Measurements from ENCODE around the gene SON. TPM values are rescaled to one million over a fixed set of nuclear protein-coding genes. Genes with fewer than 3 reads are reported as not detected.

Gene SON
- total RNA-seq: 118 and 142 TPM in 2 replicates

GRCh38 chr21:33542640-33543504 lies at the start of gene SON:
SON (plus strand) TSS chr21:33543038; CDS start chr21:33543093, 55 bp downstream.

DNA sequence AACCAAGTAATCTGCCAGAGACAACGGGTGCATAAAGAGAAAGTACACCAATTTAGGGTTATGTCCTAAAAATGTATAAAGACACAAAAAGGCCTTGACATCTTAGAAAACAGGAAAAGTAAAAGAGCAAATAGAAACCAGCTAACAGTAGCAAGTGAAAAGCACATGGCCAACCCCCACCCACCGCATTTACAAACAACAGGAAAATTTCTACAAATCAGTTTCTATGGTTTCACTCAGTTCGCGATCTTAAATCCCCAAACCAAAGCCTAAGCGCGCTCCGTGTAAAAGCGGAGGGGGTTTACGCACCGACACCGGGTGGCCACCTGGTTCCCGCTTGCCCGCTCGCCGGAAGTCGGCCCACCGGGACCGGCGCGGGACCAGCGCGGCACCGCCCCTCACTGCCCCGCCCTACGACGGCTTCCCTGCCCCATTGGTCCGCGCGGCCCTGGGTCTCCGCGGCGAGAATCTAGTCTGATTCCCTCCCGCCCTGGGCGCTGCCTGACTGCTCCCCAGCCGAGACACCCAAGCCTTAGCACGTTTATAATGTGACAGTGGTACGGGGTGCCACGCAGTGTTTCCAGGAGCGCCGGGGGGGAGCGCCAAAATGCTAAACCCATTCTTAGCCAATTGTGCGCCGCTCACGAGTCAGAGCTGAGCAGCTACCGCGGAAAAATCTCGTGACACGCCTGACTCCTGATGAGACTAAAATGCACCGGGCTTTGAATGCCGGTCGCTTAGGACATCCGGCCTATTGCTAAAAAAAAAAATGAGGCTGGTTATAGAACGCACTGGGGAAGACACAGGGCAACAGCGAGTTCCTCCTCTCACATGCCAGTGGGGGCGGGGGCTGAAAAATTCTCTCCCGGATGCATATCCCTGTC lies 840 bp upstream of the SON start, which contains the start of gene GART:
Gene GART (minus strand): TSS at position 362 of the 884 bp plus-strand sequence. CDS start 2,802 bp downstream, outside the sequence.

DNA sequence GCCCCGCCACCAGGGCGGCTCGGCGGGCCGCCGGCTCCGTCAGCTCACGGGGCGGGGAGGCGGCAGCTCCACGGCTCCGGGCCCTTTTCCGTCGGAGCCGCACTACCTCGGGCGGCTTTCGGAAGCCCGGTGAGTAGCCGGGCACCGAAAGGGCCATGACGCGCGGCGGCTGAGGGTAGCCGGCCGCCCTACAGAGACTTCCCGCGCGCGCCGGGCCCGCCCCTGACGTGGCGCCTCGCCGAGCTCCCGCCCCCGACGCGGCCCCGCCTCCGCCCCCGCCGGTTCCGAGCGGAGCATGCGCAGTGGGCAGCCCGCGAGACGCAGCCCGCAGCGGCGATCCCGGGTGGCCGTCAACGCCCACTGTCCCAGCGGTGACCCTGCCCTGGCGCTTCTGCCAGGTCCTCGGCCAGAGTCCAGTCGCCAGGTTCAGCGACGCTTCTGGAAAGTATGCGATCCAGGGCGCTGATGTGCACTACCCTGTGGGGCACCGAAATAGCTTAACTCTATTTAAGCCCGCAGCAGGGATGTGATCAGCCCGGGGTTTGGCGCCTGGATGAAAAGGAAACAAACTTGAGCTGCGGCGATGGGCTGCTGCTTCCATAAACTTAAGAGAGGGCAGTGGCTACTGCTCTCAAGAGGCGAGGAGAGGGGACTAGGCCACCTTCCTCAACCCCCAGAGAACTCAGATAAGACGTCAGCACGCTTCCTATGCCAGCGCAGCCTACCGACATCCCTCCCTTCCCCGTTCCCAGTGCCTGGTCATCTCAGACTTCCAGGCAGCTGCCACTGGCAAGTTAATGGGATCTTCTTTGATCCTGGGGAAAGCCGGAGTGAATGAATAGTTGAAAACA lies 45.9 kb downstream of the SON start, which contains the start of gene DONSON:
Gene DONSON (minus strand): TSS at position 200 of the 851 bp plus-strand sequence. CDS start 43 bp downstream, at position 157.

Other genes starting within 250 kb of the SON start
- 15.7 and 18.0 TPM in 2 replicates for gene IFNAR1, start 218.1 kb upstream of the SON start, total RNA-seq
- 37.7 and 50.5 TPM in 2 replicates for gene IFNGR2, start 139.6 kb upstream of the SON start, total RNA-seq
- 27.5 and 29.2 TPM in 2 replicates for gene TMEM50B, start 63.1 kb upstream of the SON start, total RNA-seq
- gene DNAJC28, start 51.3 kb upstream of the SON start, total RNA-seq: 1.6 and 2.4 TPM in 2 replicates
- gene GART, start 921 bp upstream of the SON start, total RNA-seq: 50.3 and 72.2 TPM in 2 replicates
- 21.8 and 23.2 TPM in 2 replicates for gene DONSON, start 45.6 kb downstream of the SON start, total RNA-seq
- gene CRYZL1, start 98.7 kb downstream of the SON start, total RNA-seq: 11.8 and 21.2 TPM in 2 replicates
- 42.4 and 56.0 TPM in 2 replicates for gene ITSN1, start 99.5 kb downstream of the SON start, total RNA-seq